ENCODE results near the gene EXOC4. TPM values are rescaled to one million over a fixed set of nuclear protein-coding genes. Genes with fewer than 3 reads are reported as not detected.
"Not testable (repeated sequence)": the region's sequence is repeated elsewhere in the genome, so short reads cannot be mapped to it uniquely, and the experiment has no call there.

Gene EXOC4
- polyA plus RNA-seq, 3 donors from 2014 or later: 24.2 to 50.1 (median 30.1) TPM

GRCh38 chr7:133253519-133253875, 619 bp downstream of the EXOC4 start:
- Mint-ChIP-seq H3K4me1 (peaks cover 42 to 61% of the 10 kb centered on the region in 2 donors), H3K9me3 (no peaks in the 10 kb centered on the region), H3K27ac (peak overlapping the region; percentile 94 to 98 (median 96)), H3K4me3 (peak overlapping the region; percentile 95 to 98 (median 97)), H3K27me3 (ENCODE audit: low read depth in 3 of 3) (peaks cover 3 to 5% (median 3%) of the 10 kb centered on the region in 3 donors), H3K36me3 (peaks cover 0 to 5% (median 0%) of the 10 kb centered on the region in 3 donors)
- peak; percentile 54 to 61 (median 58) for DNase-seq

- Mint-ChIP-seq H3K4me3 (no peak overlapping the region), H3K9me3 (no peaks in the 10 kb centered on the region), H3K36me3 (peaks cover 0 to 5% (median 0%) of the 10 kb centered on the region in 3 donors), H3K27ac (peak overlapping the region in 2 of 6 donors; percentile 0 to 26), H3K27me3 (ENCODE audit: low read depth in 3 of 3) (peaks cover 3 to 5% (median 3%) of the 10 kb centered on the region in 3 donors), H3K4me1 (peaks cover 43 to 68% of the 10 kb centered on the region in 2 donors)
- DNase-seq: no peak
These were observed 2.6 kb downstream of the EXOC4 start for GRCh38 chr7:133255486-133255885.

GRCh38 chr7:133258174-133258573, 5.3 kb downstream of the EXOC4 start:
- peak; percentile 2 to 12 (median 11) for DNase-seq
- H3K27me3 Mint-ChIP-seq (ENCODE audit: low read depth in 3 of 3): peaks cover 0 to 5% (median 3%) of the 10 kb centered on the region in 3 donors
- no peaks in the 10 kb centered on the region for H3K9me3 Mint-ChIP-seq
- H3K4me3 Mint-ChIP-seq: peak overlapping the region in 4 of 5 donors; percentile 12 to 60 (median 35)
- peak overlapping the region; percentile 24 to 88 (median 82) for H3K27ac Mint-ChIP-seq
- peaks cover 0 to 5% (median 5%) of the 10 kb centered on the region in 3 donors for H3K36me3 Mint-ChIP-seq
- peaks cover 45 to 82% of the 10 kb centered on the region in 2 donors for H3K4me1 Mint-ChIP-seq

GRCh38 chr7:133265821-133266220, 12.9 kb downstream of the EXOC4 start:
- peaks cover 25 to 62% of the 10 kb centered on the region in 2 donors for H3K4me1 Mint-ChIP-seq
- H3K27me3 Mint-ChIP-seq (ENCODE audit: low read depth in 3 of 3): peaks cover 0 to 2% (median 0%) of the 10 kb centered on the region in 3 donors
- DNase-seq: no peak
- H3K9me3 Mint-ChIP-seq: no peaks in the 10 kb centered on the region
- peaks cover 4 to 10% (median 5%) of the 10 kb centered on the region in 3 donors for H3K36me3 Mint-ChIP-seq
- no peak overlapping the region for H3K4me3 Mint-ChIP-seq
- no peak overlapping the region for H3K27ac Mint-ChIP-seq

- DNase-seq: no peak
- Mint-ChIP-seq H3K36me3 (peaks cover 4 to 5% (median 5%) of the 10 kb centered on the region in 3 donors), H3K4me3 (peak overlapping the region; percentile 29 to 76 (median 69)), H3K4me1 (peaks cover 18 to 40% of the 10 kb centered on the region in 2 donors), H3K27me3 (ENCODE audit: low read depth in 3 of 3) (peaks cover 0 to 2% (median 0%) of the 10 kb centered on the region in 3 donors), H3K27ac (peak overlapping the region; percentile 32 to 70 (median 64)), H3K9me3 (no peaks in the 10 kb centered on the region)
These were observed 15.5 kb downstream of the EXOC4 start for GRCh38 chr7:133268355-133268754.

- Mint-ChIP-seq H3K9me3 (no peaks in the 10 kb centered on the region), H3K36me3 (peaks cover 19 to 24% (median 21%) of the 10 kb centered on the region in 3 donors), H3K4me1 (peaks cover 15 to 33% of the 10 kb centered on the region in 2 donors), H3K27me3 (ENCODE audit: low read depth in 3 of 3) (peaks cover 0 to 2% (median 0%) of the 10 kb centered on the region in 3 donors), H3K4me3 (no peak overlapping the region), H3K27ac (no peak overlapping the region)
- no peak for DNase-seq
These were observed 19.5 kb downstream of the EXOC4 start for GRCh38 chr7:133272336-133272735.

GRCh38 chr7:133273227-133273626, 20.3 kb downstream of the EXOC4 start:
- peaks cover 10 to 28% of the 10 kb centered on the region in 2 donors for H3K4me1 Mint-ChIP-seq
- H3K27me3 Mint-ChIP-seq (ENCODE audit: low read depth in 3 of 3): peaks cover 0 to 2% (median 0%) of the 10 kb centered on the region in 3 donors
- H3K9me3 Mint-ChIP-seq: peaks cover 0 to under 1% (median 0%) of the 10 kb centered on the region in 6 donors
- H3K36me3 Mint-ChIP-seq: peaks cover 23 to 32% (median 30%) of the 10 kb centered on the region in 3 donors
- no peak overlapping the region for H3K27ac Mint-ChIP-seq
- no peak for DNase-seq
- H3K4me3 Mint-ChIP-seq: no peak overlapping the region

GRCh38 chr7:133274265-133274664, 21.4 kb downstream of the EXOC4 start:
- Mint-ChIP-seq H3K4me1 (peaks cover 2 to 21% of the 10 kb centered on the region in 2 donors), H3K4me3 (no peak overlapping the region), H3K36me3 (peaks cover 31 to 39% (median 36%) of the 10 kb centered on the region in 3 donors), H3K27me3 (ENCODE audit: low read depth in 3 of 3) (peaks cover 0 to 2% (median 0%) of the 10 kb centered on the region in 3 donors), H3K27ac (no peak overlapping the region), H3K9me3 (peaks cover 0 to 3% (median 0%) of the 10 kb centered on the region in 6 donors)
- no peak for DNase-seq

- Mint-ChIP-seq H3K9me3 (peaks cover 0 to 3% (median 0%) of the 10 kb centered on the region in 6 donors), H3K27me3 (ENCODE audit: low read depth in 3 of 3) (no peaks in the 10 kb centered on the region), H3K27ac (no peak overlapping the region), H3K36me3 (peaks cover 37 to 41% (median 40%) of the 10 kb centered on the region in 3 donors), H3K4me1 (peaks cover 2 to 14% of the 10 kb centered on the region in 2 donors), H3K4me3 (no peak overlapping the region)
- no peak for DNase-seq
These were observed 22.1 kb downstream of the EXOC4 start for GRCh38 chr7:133275008-133275407.

- H3K4me3 Mint-ChIP-seq: no peak overlapping the region
- H3K9me3 Mint-ChIP-seq: peaks cover 0 to 3% (median 0%) of the 10 kb centered on the region in 6 donors
- peaks cover 2 to 9% of the 10 kb centered on the region in 2 donors for H3K4me1 Mint-ChIP-seq
- no peak for DNase-seq
- peaks cover 36 to 38% (median 36%) of the 10 kb centered on the region in 3 donors for H3K36me3 Mint-ChIP-seq
- H3K27me3 Mint-ChIP-seq (ENCODE audit: low read depth in 3 of 3): no peaks in the 10 kb centered on the region
- no peak overlapping the region for H3K27ac Mint-ChIP-seq
These were observed 22.7 kb downstream of the EXOC4 start for GRCh38 chr7:133275446-133276095.

- not testable (repeated sequence) for H3K4me3 Mint-ChIP-seq; H3K27ac Mint-ChIP-seq; DNase-seq; H3K9me3 Mint-ChIP-seq; H3K4me1 Mint-ChIP-seq; H3K27me3 Mint-ChIP-seq (ENCODE audit: low read depth in 3 of 3)
- peaks cover 36 to 44% (median 39%) of the 10 kb centered on the region in 3 donors for H3K36me3 Mint-ChIP-seq
These were observed 26.1 kb downstream of the EXOC4 start for GRCh38 chr7:133278975-133279374.

- no peak overlapping the region for H3K27ac Mint-ChIP-seq
- H3K36me3 Mint-ChIP-seq: peaks cover 20 to 32% (median 25%) of the 10 kb centered on the region in 3 donors
- DNase-seq: no peak
These were observed 29.2 kb downstream of the EXOC4 start for GRCh38 chr7:133282094-133282493.

GRCh38 chr7:133284092-133284491, 31.2 kb downstream of the EXOC4 start:
- H3K36me3 Mint-ChIP-seq: peaks cover 7 to 26% (median 23%) of the 10 kb centered on the region in 3 donors
- H3K27ac Mint-ChIP-seq: no peak overlapping the region
- H3K4me3 Mint-ChIP-seq: no peak overlapping the region
- H3K9me3 Mint-ChIP-seq: no peaks in the 10 kb centered on the region
- DNase-seq: no peak
- H3K27me3 Mint-ChIP-seq (ENCODE audit: low read depth in 3 of 3): no peaks in the 10 kb centered on the region
- peaks cover 0 to 12% of the 10 kb centered on the region in 2 donors for H3K4me1 Mint-ChIP-seq

More at GRCh38 chr7:133282094-133282493, 29.2 kb downstream of the EXOC4 start:
- Mint-ChIP-seq H3K4me3 (no peak overlapping the region), H3K9me3 (peaks cover 0 to 3% (median 0%) of the 10 kb centered on the region in 6 donors), H3K27me3 (ENCODE audit: low read depth in 3 of 3) (no peaks in the 10 kb centered on the region), H3K4me1 (peaks cover 2 to 20% of the 10 kb centered on the region in 2 donors)

GRCh38 chr7:133288970-133289369, 36.1 kb downstream of the EXOC4 start:
- H3K9me3 Mint-ChIP-seq: no peaks in the 10 kb centered on the region
- H3K4me1 Mint-ChIP-seq: peaks cover 0 to 12% of the 10 kb centered on the region in 2 donors
- no peak overlapping the region for H3K27ac Mint-ChIP-seq
- peaks cover 24 to 46% (median 37%) of the 10 kb centered on the region in 3 donors for H3K36me3 Mint-ChIP-seq
- no peaks in the 10 kb centered on the region for H3K27me3 Mint-ChIP-seq (ENCODE audit: low read depth in 3 of 3)
- H3K4me3 Mint-ChIP-seq: no peak overlapping the region
- no peak for DNase-seq

Data from immature natural killer cell (primary cell).